Occipital lobe (tissue), 2 donors: ENCODE data around the gene ITIH3. TPM values are rescaled to one million over a fixed set of nuclear protein-coding genes. Genes with fewer than 3 reads are reported as not detected.

Experiments
- DNase-seq: peaks from one replicate; lab custom pipeline; 2025; lab: John Stamatoyannopoulos, UW
- total RNA-seq: library from RNA; depleted of rRNA; stranded (reverse); fragments of >200 nt; gene quantifications from one replicate; pipeline ENCODE4 v1.2.3, GENCODE V29; 2014

ITIH3 gene
- total RNA-seq, 1 donor from 2014 or later: 0.16 TPM

DNA sequence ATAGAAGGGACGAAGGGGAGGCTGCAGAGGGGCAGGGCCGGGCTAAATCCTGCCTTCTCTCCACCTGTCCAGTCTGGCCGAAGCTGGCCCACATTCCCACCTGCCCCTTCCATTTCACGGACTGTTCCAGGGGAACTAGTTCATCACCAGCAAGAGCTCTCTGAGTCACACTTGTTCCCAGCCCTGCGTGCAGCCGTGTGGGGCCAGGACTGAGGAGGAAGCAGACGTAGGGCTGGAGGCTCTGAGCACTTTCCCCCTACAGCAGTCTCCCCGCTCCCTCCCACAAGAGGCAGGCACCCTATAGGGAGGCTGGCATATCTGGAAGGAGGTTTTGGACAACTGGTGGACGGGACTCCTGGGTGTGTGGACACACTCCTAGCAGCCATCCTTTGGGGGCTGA is 32.8 kb downstream of the ITIH3 start:
- no peak for DNase-seq

- DNase-seq: no peak
These were observed 33.3 kb downstream of the ITIH3 start for GRCh38 chr3:52827866-52828376.

GRCh38 chr3:52829482-52829881 is 34.9 kb downstream of the ITIH3 start:
- DNase-seq: no peak

- DNase-seq: no peak
These were observed 35.4 kb downstream of the ITIH3 start for GRCh38 chr3:52829906-52830463.

- DNase-seq: no peak
These were observed 36.1 kb downstream of the ITIH3 start, which contains the start of gene ITIH4 for GRCh38 chr3:52830535-52831258. Gene ITIH4, minus strand, starts transcription at chr3:52830672. Its CDS starts 30 bp downstream, at chr3:52830642.

DNA sequence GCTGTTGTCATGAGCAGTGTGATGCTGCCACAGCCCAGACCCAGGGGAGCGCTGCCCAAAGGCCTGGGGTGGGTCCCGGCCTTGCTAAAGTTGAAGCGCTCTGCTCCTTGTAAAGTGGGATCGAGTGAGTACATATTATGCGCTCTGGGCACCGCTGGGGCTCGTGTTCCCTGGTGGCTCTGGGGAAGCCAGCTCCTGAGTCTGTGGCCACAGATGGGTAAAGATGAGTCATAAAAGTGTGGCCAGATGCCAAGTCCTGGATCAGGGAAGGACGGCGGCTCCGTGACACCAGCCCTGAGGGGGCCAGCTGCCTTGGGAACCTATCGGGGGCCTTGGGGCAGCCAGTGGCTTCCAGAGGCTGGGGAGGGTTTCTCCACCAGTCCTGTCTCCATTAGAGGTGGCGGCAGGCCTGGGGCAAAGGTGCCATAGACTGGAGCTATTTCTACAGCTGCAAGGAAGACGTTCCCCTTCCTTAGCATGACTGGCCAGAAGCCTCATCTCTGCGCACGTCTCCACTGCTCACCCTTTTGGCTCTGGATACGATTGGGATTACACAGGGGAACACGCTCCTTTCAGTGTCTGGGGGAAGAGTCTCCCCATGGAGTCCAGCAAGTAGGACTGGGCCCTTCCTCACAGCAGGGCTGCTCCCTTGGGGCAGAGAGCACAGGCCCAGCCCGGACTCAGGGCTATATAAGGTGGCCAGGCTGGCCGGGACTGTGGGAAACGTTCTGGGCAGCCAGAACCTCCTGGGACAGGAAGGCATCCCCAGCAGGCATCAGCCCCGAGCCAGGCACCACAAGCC is 37.1 kb downstream of the ITIH3 start:
- peak; percentile 28 for DNase-seq

DNA sequence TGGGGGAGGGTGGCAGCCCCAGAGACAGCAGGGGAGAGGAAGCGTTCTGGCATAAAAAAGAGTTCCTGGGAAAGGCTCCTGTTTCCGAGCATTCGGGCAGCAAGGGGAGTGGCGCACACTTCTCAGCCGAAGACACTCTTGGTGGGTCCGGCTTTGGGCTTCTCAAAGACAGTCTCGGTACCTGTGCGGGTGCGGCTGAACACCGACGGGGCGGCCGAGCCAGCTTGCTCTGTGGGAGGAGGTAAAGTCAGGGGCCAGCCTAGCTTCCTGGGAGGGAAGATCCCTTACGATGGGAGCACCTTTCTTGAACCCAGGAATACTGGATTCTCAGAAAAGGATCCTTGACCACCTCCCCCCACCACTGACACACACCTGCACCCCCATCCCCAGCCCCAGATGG is 38.6 kb downstream of the ITIH3 start:
- no peak for DNase-seq

GRCh38 chr3:52834871-52835501 is 40.4 kb downstream of the ITIH3 start, which contains the start of gene MUSTN1:
Gene MUSTN1, minus strand, starts transcription at chr3:52835019. Its CDS starts 71 bp downstream, at chr3:52834948.
- DNase-seq: no peak

GRCh38 chr3:52835766-52836470 is 41.3 kb downstream of the ITIH3 start:
- DNase-seq: no peak

GRCh38 chr3:52836471-52836845 is 41.9 kb downstream of the ITIH3 start:
- DNase-seq: no peak

DNA sequence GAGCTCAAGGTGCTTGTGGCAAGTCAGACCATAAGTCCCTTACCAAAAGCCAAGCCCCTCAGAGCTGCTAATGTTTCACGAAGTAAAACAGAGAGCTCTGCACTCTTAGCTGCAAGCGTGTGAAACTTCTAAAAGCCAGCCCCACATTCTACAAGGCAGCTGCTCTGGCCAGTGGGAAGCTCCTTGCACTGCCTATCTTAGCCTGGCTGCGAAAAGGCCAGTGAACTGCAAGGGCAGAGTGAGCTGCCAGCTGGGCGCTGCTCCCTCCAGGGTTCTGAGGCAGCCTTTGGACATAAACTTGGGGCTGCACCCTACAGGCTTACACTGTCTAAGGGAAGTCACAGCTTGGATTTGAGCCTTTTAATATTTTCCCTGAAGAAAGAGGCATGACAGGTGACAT is 42.4 kb downstream of the ITIH3 start:
- no peak for DNase-seq

DNA sequence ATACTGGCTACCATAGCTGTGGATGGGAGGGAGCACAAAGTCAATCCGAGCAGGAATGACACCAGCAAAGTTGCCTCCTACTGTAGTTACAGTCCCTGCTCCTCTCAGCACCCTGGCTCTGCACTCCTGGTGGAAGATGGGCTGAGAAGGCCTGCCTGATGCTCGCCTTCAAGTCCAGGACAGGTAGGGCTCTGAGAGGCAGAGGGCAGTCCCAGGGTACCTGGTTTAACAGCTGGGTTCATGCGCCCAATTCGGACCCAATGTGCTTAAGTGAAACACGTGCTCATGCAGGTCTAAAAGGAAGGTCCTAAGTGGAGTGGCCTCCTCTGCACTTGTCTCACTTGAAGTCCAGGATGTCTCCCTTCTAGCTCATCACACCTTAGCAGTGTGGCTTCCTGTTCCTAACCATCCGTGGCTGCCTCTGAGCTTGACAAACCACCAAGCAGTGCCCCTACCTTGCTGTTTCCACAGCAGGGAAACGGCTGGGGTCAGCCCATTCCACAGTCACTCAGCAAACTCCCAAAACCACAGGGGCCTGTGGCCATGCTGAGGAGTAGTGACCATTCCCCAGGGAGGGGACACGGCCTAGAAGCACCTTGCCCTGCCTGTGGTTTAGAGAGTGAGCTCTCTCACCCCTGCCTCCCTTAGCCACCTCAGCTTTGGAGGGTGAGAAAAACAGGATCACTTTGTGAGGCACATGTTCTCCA is 44.1 kb downstream of the ITIH3 start:
- no peak for DNase-seq

GRCh38 chr3:52839268-52839575 is 44.6 kb downstream of the ITIH3 start:
- DNase-seq: no peak

- no peak for DNase-seq
These were observed 45.4 kb downstream of the ITIH3 start for GRCh38 chr3:52839892-52840545.

- no peak for DNase-seq
These were observed 46.8 kb downstream of the ITIH3 start for GRCh38 chr3:52841211-52841980.

DNA sequence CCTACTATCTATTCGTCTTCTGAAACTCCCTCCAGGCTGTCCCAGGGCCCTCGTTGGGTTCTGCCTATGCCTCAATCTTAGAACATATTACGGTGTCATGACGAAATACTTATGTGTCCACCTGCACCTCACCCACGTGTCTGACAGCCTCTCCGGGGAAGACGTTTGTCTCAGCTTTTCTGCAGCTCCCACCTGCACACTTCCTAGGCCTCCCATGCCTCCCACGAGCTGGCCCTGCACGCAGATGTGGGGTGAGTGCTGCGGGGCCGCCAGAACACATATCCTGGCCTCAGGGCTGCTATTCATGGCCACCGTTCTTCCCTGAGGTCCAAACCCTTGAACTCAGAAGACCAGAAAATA is 47.4 kb downstream of the ITIH3 start:
- DNase-seq: no peak

GRCh38 chr3:52842424-52842823 is 47.8 kb downstream of the ITIH3 start:
- DNase-seq: no peak

DNA sequence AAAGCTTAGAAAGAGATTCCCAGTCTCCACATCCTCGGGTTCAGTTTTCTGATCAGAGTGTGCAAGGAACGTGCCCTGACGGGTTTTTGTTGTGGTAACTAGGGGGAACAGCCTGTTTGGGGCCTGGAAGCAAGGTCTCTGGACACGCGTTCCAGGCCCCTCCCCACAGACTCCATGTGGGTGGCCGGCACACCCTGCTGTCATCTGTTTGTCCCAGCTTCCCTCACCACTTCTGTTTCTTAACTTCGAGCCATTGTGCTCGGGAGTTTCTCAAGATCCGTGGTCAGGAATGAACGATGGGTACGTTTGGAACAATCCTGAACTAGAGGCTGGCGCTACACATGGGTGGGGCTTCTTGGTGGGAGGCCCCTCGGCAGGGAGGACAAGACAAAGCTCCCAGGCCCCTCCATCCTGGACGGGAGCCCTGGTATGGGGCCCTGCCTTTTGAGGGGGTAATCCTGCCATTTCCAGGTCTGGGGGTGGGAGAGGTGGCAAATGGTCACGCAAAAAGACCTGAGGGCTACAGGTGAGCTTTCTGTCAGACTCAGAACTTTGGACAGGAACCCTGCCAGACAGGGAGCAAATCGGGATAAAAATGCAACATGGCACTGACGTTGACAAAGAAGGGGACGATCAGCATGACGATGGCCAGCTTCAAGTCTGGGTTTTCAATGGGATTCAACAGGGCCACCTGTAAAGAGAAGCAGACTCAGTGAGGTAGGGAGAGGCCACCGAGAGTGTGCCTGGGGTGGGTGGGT is 48.7 kb downstream of the ITIH3 start:
- DNase-seq: no peak

DNA sequence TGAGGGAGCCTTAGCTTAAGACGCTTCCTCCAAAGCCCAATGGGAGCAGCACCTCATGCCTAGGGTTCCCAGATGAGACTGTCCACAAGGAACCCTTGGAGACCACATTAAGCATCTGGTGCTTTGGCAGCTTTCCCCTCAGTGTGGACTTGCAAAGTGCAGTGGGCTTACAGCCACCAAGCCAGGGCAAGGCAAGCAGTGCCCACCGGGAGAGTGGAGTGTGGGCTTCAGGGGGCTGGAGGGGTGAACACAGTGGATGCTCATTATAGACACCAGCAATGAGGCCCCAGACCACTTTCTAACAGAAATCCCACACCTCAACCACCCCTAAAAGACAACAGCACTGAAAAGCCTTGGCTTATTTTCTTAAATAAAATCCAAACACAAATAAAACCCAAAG is 49.3 kb downstream of the ITIH3 start:
- no peak for DNase-seq
